Measurements from ENCODE around the gene EHD4. TPM values are rescaled to one million over a fixed set of nuclear protein-coding genes. Genes with fewer than 3 reads are reported as not detected.

The EHD4 gene
- total RNA-seq, 2 donors from 2014 or later = 13.8 to 16.9 TPM

DNA sequence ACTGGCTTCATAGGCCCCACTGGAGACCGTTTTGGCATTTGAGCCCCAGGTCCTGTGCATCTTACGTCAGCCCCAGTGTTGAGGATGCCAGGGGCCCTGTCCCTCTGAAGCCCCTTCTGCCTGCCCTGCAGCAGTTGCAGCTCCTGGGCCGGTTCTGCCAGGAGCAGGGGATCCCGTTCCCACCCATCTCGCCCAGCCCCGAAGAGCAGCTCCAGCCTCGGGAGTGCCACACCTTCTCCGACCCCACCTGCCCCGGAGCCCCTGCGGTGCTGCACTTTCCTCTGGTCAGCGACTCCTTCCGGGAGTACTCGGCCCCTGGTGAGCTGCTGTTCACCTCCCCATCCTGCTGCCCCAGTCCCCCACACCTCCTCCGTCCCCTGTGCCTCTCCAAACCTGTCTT lies 125.2 kb downstream of the EHD4 start:
- TF ChIP-seq POLR2A (IDR thresholded peaks at IDR 0.05) (no peak), CTCF (IDR thresholded peaks at IDR 0.05) (no peak)
- WGBS, 2 donors = 85 to 89% methylated on average over 13 to 14 of the region's 14 CpGs
- ATAC-seq = no peak
- no peaks in the 10 kb centered on the region for H3K9me3 ChIP-seq
- H3K4me1 ChIP-seq = peaks cover 10% of the 10 kb centered on the region
- no peak overlapping the region for H3K27ac ChIP-seq
- no peaks in the 10 kb centered on the region for H3K27me3 ChIP-seq
- peaks cover 0 to 15% of the 10 kb centered on the region in 2 donors for H3K36me3 ChIP-seq (replicated peaks in 1 of 2; ENCODE audit: insufficient read depth in 1 of 2, low read depth in 2 of 2)
- intact Hi-C loops (cut with DNase I) = no loop called here
- no peak for DNase-seq
- H3K4me3 ChIP-seq = no peak overlapping the region

Small RNAs within 50 kb of the gene (microRNA-seq; reads per million reads assigned to microRNA genes)
- 0 reads per million in 2 donors for gene MIR4310 (ENCODE audit: borderline number of aligned reads in 2 of 2, borderline replicate concordance in 2 of 2)

Small RNAs within 50 kb of the gene (small RNA-seq; reads per million reads assigned to genes)
- gene MIR4310 = not detected
- gene RNA5SP393 = not detected

Other genes starting within 250 kb of the EHD4 start
- gene MAPKBP1, start 198.1 kb downstream of the EHD4 start, total RNA-seq = 10 to 100 TPM; 12.5 to 31.6 TPM
- gene JMJD7, start 144.5 kb downstream of the EHD4 start, total RNA-seq = 10 to 100 TPM in 1 of 2 donors, 1 to 10 TPM in 1; 2.0 to 13.0 TPM
- gene PLA2G4B, start 133.7 kb downstream of the EHD4 start, total RNA-seq = 10 to 100 TPM; 17.4 to 18.1 TPM
- 1 to 10 TPM in 1 of 2 donors, under 1 TPM in 1; 0.52 to 3.0 TPM for gene SPTBN5, start 78.5 kb downstream of the EHD4 start, total RNA-seq
- not detected for gene PLA2G4E, start 48.5 kb upstream of the EHD4 start, total RNA-seq
- gene PLA2G4D, start 122.0 kb upstream of the EHD4 start, total RNA-seq = not detected
- gene PLA2G4F, start 184.1 kb upstream of the EHD4 start, total RNA-seq = 1 to 10 TPM; 1.6 to 2.0 TPM
- 100 to 1,000 TPM in 1 of 2 donors, 10 to 100 TPM in 1; 48.5 to 133 TPM for gene VPS39, start 235.7 kb upstream of the EHD4 start, total RNA-seq

All from body of pancreas (tissue), 4 donors.